HepG2 (cell line): ENCODE data around the gene NAGS. TPM values are rescaled to one million over a fixed set of nuclear protein-coding genes. Genes with fewer than 3 reads are reported as not detected.

Source experiments
- ASH2L ChIP-seq: fragments of 300-600, 200-600 bp; sonication (generic); IDR thresholded peaks from 2 replicates; pipeline ENCODE4 v1.7.0; 2017; ENCODE audit warnings: low read depth, mild to moderate bottlenecking, moderate library complexity, mixed read lengths, low read length; ENCODE audit not compliant: insufficient read length
- KLF11 ChIP-seq: IDR thresholded peaks from 2 replicates; pipeline ENCODE4 v1.6.1; 2016; ENCODE audit warnings: missing compliant biosample characterization
- MEF2D ChIP-seq: sonication (generic); formaldehyde crosslinking; IDR thresholded peaks from 2 replicates; pipeline ENCODE4 v1.5.1; 2020; ENCODE audit warnings: mild to moderate bottlenecking, missing genetic modification reagents
- NFKBIZ ChIP-seq: IDR thresholded peaks from 2 replicates; pipeline ENCODE4 v1.6.1; 2018; ENCODE audit warnings: missing genetic modification reagents, missing compliant biosample characterization
- RBM39 ChIP-seq: fragments of 200-400 bp; formaldehyde crosslinking; IDR thresholded peaks from one replicate; pipeline ENCODE4 v1.6.1; 2018; ENCODE audit warnings: antibody characterized with exemption, mild to moderate bottlenecking, low read depth, low read length; ENCODE audit not compliant: poor library complexity, severe bottlenecking
- TBP ChIP-seq: sonication (generic); formaldehyde crosslinking; IDR thresholded peaks from 2 replicates; pipeline ENCODE4 v1.5.0; 2020; ENCODE audit warnings: missing genetic modification reagents
- ZNF562 ChIP-seq: sonication (generic); formaldehyde crosslinking; IDR thresholded peaks from 2 replicates; pipeline ENCODE4 v1.8.0; 2022; ENCODE audit warnings: missing genetic modification reagents, borderline replicate concordance
- ZNF569 ChIP-seq: sonication (generic); formaldehyde crosslinking; IDR thresholded peaks from 2 replicates; pipeline ENCODE4 v1.5.0; 2020; ENCODE audit warnings: mild to moderate bottlenecking, missing genetic modification reagents, moderate library complexity, borderline replicate concordance
- ZZZ3 ChIP-seq: sonication (generic); formaldehyde crosslinking; IDR thresholded peaks from 2 replicates; pipeline ENCODE4 v1.4.0; 2020; ENCODE audit warnings: missing genetic modification reagents, mild to moderate bottlenecking, borderline replicate concordance
- polyA plus RNA-seq, 8 experiments: library from polyadenylated mRNA; depleted of rRNA in 3 of 8; stranded (reverse) in 7 of 8; unstranded in 1 of 8; fragments of >200 nt; fragmentation: Illumina TruSeq in 4 of 8; extraction: Trizol in 4 of 8; gene quantifications; 2 replicates each; pipeline versions ENCODE4 v1.2.1 to v1.2.3, GENCODE V29; 2011 to 2016; ENCODE audit warnings: low read depth in 4 of 8, missing spikeins in 1 of 8, mixed read lengths in 1 of 8; ENCODE audit not compliant: insufficient read depth in 1 of 8
- total RNA-seq, 5 experiments: library from RNA; depleted of rRNA; stranded (reverse); fragments of >200 nt; fragmentation: Illumina TruSeq; extraction: Trizol; gene quantifications; 2 replicates each; pipeline ENCODE4 v1.2.3, GENCODE V29; 2016; ENCODE audit warnings: low read depth in 1 of 5
- TF ChIP-seq, protein P1 (sequence below), 2 experiments: sonication (generic) in 1 of 2; formaldehyde crosslinking in 1 of 2; IDR thresholded peaks; 2 replicates each; pipeline versions ENCODE4 v1.5.1 to v1.6.1; 2011 to 2020; ENCODE audit warnings: borderline replicate concordance in 1 of 2, low read depth in 1 of 2, low read length in 1 of 2, mild to moderate bottlenecking in 1 of 2, missing genetic modification reagents in 1 of 2, moderate library complexity in 1 of 2
- TF ChIP-seq, protein P2 (sequence below): sonication (generic); formaldehyde crosslinking; IDR thresholded peaks from 2 replicates; pipeline ENCODE4 v1.5.0; 2020; ENCODE audit warnings: missing genetic modification reagents
- TF ChIP-seq, protein P3 (sequence below): sonication (generic); formaldehyde crosslinking; IDR thresholded peaks from 2 replicates; pipeline ENCODE4 v1.5.0; 2020; ENCODE audit warnings: mild to moderate bottlenecking, missing genetic modification reagents
- TF ChIP-seq, protein P4 (sequence below): sonication (generic); formaldehyde crosslinking; IDR thresholded peaks from 2 replicates; pipeline ENCODE4 v1.4.0; 2020; ENCODE audit warnings: mild to moderate bottlenecking, missing genetic modification reagents
- TF ChIP-seq, protein P5 (sequence below): sonication (generic); formaldehyde crosslinking; IDR thresholded peaks from 2 replicates; pipeline ENCODE4 v1.4.0; 2020; ENCODE audit warnings: missing genetic modification reagents
- TF ChIP-seq, protein P6 (sequence below): sonication (generic); formaldehyde crosslinking; IDR thresholded peaks from 2 replicates; pipeline ENCODE4 v1.4.0; 2020; ENCODE audit warnings: mild to moderate bottlenecking, low read depth, missing genetic modification reagents

NAGS gene
- total and polyA plus RNA-seq, 2 of the 13 experiments (the other 11 are each of a cell fraction or from before 2014, with no cell fraction given), result 4.3 to 5.1 TPM

DNA sequence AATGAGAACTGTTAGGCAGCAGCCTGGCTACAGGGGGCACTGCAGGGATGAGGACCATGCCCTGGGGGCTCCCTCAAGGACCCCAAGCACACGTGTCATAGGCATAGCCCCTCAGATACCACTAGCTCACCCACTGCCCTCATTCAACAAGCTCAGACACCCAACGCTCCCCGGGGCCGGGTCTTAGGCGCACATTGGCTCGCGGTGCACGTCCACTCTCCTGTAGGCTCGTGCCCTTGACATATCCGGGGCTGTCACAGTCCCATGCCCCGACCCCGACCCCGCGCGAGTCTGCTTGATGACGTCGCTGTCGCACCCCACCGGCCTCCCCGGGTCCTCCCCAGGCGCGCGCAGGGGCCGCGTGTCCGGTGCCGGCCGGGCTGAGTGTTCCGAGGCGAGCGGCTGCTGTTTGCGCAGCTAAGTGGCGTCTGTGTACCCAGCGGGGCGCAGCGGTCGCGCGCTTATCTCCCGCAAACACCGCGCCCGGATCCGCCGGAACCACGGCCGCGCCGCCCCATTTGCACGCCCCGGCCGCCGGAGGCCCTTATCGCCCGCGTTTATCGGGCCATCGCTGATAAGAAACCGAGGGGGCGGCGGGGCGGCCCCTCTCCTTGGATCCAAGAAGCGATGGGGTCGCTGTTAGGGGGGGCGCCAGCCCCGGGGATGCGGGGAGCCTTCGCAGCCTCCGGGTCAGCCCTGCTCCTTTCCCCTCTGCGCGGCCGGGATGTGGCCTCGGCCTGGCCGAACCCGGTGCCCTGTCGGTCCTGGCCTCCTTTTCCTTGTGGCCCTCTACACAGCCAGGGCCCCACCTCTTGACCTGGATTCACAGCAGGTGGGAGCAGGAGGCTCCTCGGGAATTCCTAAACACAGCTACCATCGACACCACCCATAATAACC is 20.7 kb upstream of the NAGS start (continued):
- TF ChIP-seq ZZZ3 (CRISPR knock-in tag) (no peak), NFKBIZ (CRISPR knock-in tag) (0 out of 2 replicates have a peak, but pooled peaks have one; percentile 24), ZNF562 (no peak), ASH2L (peak; percentile 19), ZNF569 (CRISPR knock-in tag) (0 out of 2 replicates have a peak, but pooled peaks have one; percentile 72), RBM39 (peak; percentile 88), MEF2D (CRISPR knock-in tag) (peak; percentile 75; the same call in 1 of the 2 replicates), KLF11 (CRISPR knock-in tag) (no peak), TBP (no peak)
- TF ChIP-seq, protein P1, sequence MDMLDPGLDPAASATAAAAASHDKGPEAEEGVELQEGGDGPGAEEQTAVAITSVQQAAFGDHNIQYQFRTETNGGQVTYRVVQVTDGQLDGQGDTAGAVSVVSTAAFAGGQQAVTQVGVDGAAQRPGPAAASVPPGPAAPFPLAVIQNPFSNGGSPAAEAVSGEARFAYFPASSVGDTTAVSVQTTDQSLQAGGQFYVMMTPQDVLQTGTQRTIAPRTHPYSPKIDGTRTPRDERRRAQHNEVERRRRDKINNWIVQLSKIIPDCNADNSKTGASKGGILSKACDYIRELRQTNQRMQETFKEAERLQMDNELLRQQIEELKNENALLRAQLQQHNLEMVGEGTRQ (IDR thresholded peaks at IDR 0.05; ENCODE audit: low read depth, low read length), result no peak
- TF ChIP-seq, protein P1 (CRISPR knock-in tag; IDR thresholded peaks at IDR 0.05; ENCODE audit: borderline replicate concordance), result peak; percentile 19; the same call in 1 of the 2 replicates
- TF ChIP-seq, protein P2, sequence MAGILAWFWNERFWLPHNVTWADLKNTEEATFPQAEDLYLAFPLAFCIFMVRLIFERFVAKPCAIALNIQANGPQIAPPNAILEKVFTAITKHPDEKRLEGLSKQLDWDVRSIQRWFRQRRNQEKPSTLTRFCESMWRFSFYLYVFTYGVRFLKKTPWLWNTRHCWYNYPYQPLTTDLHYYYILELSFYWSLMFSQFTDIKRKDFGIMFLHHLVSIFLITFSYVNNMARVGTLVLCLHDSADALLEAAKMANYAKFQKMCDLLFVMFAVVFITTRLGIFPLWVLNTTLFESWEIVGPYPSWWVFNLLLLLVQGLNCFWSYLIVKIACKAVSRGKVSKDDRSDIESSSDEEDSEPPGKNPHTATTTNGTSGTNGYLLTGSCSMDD (CRISPR knock-in tag), result no peak
- TF ChIP-seq, protein P3, sequence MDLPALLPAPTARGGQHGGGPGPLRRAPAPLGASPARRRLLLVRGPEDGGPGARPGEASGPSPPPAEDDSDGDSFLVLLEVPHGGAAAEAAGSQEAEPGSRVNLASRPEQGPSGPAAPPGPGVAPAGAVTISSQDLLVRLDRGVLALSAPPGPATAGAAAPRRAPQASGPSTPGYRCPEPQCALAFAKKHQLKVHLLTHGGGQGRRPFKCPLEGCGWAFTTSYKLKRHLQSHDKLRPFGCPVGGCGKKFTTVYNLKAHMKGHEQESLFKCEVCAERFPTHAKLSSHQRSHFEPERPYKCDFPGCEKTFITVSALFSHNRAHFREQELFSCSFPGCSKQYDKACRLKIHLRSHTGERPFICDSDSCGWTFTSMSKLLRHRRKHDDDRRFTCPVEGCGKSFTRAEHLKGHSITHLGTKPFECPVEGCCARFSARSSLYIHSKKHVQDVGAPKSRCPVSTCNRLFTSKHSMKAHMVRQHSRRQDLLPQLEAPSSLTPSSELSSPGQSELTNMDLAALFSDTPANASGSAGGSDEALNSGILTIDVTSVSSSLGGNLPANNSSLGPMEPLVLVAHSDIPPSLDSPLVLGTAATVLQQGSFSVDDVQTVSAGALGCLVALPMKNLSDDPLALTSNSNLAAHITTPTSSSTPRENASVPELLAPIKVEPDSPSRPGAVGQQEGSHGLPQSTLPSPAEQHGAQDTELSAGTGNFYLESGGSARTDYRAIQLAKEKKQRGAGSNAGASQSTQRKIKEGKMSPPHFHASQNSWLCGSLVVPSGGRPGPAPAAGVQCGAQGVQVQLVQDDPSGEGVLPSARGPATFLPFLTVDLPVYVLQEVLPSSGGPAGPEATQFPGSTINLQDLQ, result peak; percentile 42; the same call in 1 of the 2 replicates
- TF ChIP-seq, protein P4, sequence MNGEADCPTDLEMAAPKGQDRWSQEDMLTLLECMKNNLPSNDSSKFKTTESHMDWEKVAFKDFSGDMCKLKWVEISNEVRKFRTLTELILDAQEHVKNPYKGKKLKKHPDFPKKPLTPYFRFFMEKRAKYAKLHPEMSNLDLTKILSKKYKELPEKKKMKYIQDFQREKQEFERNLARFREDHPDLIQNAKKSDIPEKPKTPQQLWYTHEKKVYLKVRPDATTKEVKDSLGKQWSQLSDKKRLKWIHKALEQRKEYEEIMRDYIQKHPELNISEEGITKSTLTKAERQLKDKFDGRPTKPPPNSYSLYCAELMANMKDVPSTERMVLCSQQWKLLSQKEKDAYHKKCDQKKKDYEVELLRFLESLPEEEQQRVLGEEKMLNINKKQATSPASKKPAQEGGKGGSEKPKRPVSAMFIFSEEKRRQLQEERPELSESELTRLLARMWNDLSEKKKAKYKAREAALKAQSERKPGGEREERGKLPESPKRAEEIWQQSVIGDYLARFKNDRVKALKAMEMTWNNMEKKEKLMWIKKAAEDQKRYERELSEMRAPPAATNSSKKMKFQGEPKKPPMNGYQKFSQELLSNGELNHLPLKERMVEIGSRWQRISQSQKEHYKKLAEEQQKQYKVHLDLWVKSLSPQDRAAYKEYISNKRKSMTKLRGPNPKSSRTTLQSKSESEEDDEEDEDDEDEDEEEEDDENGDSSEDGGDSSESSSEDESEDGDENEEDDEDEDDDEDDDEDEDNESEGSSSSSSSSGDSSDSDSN (CRISPR knock-in tag), result peak; percentile 96
- TF ChIP-seq, protein P5, sequence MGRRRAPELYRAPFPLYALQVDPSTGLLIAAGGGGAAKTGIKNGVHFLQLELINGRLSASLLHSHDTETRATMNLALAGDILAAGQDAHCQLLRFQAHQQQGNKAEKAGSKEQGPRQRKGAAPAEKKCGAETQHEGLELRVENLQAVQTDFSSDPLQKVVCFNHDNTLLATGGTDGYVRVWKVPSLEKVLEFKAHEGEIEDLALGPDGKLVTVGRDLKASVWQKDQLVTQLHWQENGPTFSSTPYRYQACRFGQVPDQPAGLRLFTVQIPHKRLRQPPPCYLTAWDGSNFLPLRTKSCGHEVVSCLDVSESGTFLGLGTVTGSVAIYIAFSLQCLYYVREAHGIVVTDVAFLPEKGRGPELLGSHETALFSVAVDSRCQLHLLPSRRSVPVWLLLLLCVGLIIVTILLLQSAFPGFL (CRISPR knock-in tag), result no peak
- TF ChIP-seq, protein P6, sequence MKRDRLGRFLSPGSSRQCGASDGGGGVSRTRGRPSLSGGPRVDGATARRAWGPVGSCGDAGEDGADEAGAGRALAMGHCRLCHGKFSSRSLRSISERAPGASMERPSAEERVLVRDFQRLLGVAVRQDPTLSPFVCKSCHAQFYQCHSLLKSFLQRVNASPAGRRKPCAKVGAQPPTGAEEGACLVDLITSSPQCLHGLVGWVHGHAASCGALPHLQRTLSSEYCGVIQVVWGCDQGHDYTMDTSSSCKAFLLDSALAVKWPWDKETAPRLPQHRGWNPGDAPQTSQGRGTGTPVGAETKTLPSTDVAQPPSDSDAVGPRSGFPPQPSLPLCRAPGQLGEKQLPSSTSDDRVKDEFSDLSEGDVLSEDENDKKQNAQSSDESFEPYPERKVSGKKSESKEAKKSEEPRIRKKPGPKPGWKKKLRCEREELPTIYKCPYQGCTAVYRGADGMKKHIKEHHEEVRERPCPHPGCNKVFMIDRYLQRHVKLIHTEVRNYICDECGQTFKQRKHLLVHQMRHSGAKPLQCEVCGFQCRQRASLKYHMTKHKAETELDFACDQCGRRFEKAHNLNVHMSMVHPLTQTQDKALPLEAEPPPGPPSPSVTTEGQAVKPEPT (CRISPR knock-in tag), result 0 out of 2 replicates have a peak, but pooled peaks have one; percentile 78
